ENCODE measurements around the gene PTGIR. TPM values are rescaled to one million over a fixed set of nuclear protein-coding genes. Genes with fewer than 3 reads are reported as not detected.

Gene PTGIR
- total and polyA plus RNA-seq, 4 donors, result 7.8 to 37.0 (median 11.4) TPM

DNA sequence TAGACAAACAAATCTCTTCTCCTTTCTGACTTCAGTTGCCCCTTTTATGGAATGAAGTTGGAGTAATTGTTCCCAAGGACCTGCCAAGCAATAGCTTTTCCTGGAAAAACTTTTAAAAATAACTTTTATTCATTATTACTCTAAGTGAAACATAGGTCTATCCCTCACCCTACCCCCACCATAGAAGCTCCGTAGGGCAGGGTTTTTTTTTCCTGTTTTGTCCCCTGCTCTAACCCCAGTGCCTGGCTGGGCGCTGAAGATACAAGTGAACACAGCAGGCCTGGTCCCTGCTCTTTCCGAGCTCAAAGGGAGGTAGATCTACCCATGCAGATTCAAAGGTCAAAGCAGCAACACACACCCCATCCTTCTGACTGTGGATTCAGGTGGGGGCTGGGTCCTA, 19.8 kb upstream of the PTGIR start:
- H3K36me3 ChIP-seq (ENCODE audit: control insufficient read depth in 4 of 4, insufficient read depth in 4 of 4, low read length in 4 of 4), result peaks cover 0 to 12% (median 7%) of the 10 kb centered on the region in 4 donors
- WGBS, 2 donors, result 51 to 72% methylated on average over 3 of the region's 3 CpGs
- ATAC-seq (ENCODE audit: insufficient read depth, low FRiP score) (no peak), DNase-seq (no peak)
- no peak overlapping the region for H3K27ac ChIP-seq (ENCODE audit: low read depth in 1 of 2, low read length in 1 of 2)
- no peak overlapping the region for H3K9ac ChIP-seq (ENCODE audit: insufficient read depth in 1 of 2, low read length in 2 of 2)
- peaks cover 0 to 17% (median 4%) of the 10 kb centered on the region in 5 donors for H3K4me1 ChIP-seq (ENCODE audit: control insufficient read depth in 5 of 5, insufficient read depth in 5 of 5, low read length in 5 of 5)
- TF ChIP-seq, protein P1, sequence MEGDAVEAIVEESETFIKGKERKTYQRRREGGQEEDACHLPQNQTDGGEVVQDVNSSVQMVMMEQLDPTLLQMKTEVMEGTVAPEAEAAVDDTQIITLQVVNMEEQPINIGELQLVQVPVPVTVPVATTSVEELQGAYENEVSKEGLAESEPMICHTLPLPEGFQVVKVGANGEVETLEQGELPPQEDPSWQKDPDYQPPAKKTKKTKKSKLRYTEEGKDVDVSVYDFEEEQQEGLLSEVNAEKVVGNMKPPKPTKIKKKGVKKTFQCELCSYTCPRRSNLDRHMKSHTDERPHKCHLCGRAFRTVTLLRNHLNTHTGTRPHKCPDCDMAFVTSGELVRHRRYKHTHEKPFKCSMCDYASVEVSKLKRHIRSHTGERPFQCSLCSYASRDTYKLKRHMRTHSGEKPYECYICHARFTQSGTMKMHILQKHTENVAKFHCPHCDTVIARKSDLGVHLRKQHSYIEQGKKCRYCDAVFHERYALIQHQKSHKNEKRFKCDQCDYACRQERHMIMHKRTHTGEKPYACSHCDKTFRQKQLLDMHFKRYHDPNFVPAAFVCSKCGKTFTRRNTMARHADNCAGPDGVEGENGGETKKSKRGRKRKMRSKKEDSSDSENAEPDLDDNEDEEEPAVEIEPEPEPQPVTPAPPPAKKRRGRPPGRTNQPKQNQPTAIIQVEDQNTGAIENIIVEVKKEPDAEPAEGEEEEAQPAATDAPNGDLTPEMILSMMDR (IDR thresholded peaks at IDR 0.05; ENCODE audit: control extremely low read depth, extremely low read depth), result no peak
- H3K4me3 ChIP-seq, result no peak overlapping the region
- peaks cover 0 to 12% (median 1%) of the 10 kb centered on the region in 4 donors for H3K9me3 ChIP-seq (ENCODE audit: control insufficient read depth in 4 of 4, insufficient read depth in 3 of 4, low read length in 3 of 4)
- peaks cover 0 to 22% (median 3%) of the 10 kb centered on the region in 3 donors for H3K27me3 ChIP-seq (ENCODE audit: control insufficient read depth in 3 of 3, insufficient read depth in 3 of 3, low read length in 2 of 3)

DNA sequence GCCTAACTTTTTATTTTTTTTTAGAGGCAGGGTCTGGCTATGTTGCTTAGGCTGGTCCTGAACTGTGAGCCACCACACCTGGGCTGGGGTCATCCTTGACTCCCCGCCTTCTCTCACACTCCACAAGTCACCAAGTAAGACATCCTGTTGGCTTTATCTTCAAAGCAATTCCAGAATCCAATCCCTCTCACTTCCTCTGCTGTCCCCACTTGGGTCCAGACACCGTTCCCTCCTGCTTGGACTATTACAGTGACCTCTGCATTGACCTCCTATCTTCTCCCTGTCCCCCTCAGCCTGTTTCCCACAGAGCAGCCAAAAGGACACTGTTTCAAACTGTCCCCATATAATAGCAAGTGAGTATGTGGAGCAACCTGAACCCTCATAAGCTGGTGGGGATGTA, 15.8 kb upstream of the PTGIR start:
- WGBS, 2 donors, result 63 to 77% methylated on average over 2 of the region's 2 CpGs
- peak overlapping the region in 1 of 2 donors; percentile 58 for H3K9ac ChIP-seq (ENCODE audit: insufficient read depth in 1 of 2, low read length in 2 of 2)
- H3K27ac ChIP-seq (ENCODE audit: low read depth in 1 of 2, low read length in 1 of 2), result no peak overlapping the region
- no peaks in the 10 kb centered on the region for H3K36me3 ChIP-seq (ENCODE audit: control insufficient read depth in 4 of 4, insufficient read depth in 4 of 4, low read length in 4 of 4)
- no peaks in the 10 kb centered on the region for H3K9me3 ChIP-seq (ENCODE audit: control insufficient read depth in 4 of 4, insufficient read depth in 3 of 4, low read length in 3 of 4)
- ATAC-seq (ENCODE audit: insufficient read depth, low FRiP score), result no peak
- peak in 1 of 3 donors; percentile 70 for DNase-seq
- peaks cover 0 to 27% (median 7%) of the 10 kb centered on the region in 3 donors for H3K27me3 ChIP-seq (ENCODE audit: control insufficient read depth in 3 of 3, insufficient read depth in 3 of 3, low read length in 2 of 3)
- peaks cover 0 to 41% (median 8%) of the 10 kb centered on the region in 5 donors for H3K4me1 ChIP-seq (ENCODE audit: control insufficient read depth in 5 of 5, insufficient read depth in 5 of 5, low read length in 5 of 5)
- H3K4me3 ChIP-seq, result no peak overlapping the region
- TF ChIP-seq, protein P1 (IDR thresholded peaks at IDR 0.05; ENCODE audit: control extremely low read depth, extremely low read depth), result no peak

- peaks cover 0 to 42% (median 13%) of the 10 kb centered on the region in 5 donors for H3K4me1 ChIP-seq (ENCODE audit: control insufficient read depth in 5 of 5, insufficient read depth in 5 of 5, low read length in 5 of 5)
- ATAC-seq (ENCODE audit: insufficient read depth, low FRiP score) (no peak), DNase-seq (peak; percentile 98 to 99 (median 99))
- H3K9ac ChIP-seq (ENCODE audit: insufficient read depth in 1 of 2, low read length in 2 of 2), result peak overlapping the region in 1 of 2 donors; percentile 79
- peaks cover 0 to 29% (median 7%) of the 10 kb centered on the region in 3 donors for H3K27me3 ChIP-seq (ENCODE audit: control insufficient read depth in 3 of 3, insufficient read depth in 3 of 3, low read length in 2 of 3)
- H3K27ac ChIP-seq (ENCODE audit: low read depth in 1 of 2, low read length in 1 of 2), result peak overlapping the region in 1 of 2 donors; percentile 44
- no peak overlapping the region for H3K4me3 ChIP-seq
- WGBS, 2 donors, result 7 to 8% methylated on average over 30 to 49 of the region's 49 CpGs
- TF ChIP-seq, protein P1 (IDR thresholded peaks at IDR 0.05; ENCODE audit: control extremely low read depth, extremely low read depth), result no peak
- H3K9me3 ChIP-seq (ENCODE audit: control insufficient read depth in 4 of 4, insufficient read depth in 3 of 4, low read length in 3 of 4), result no peaks in the 10 kb centered on the region
- no peaks in the 10 kb centered on the region for H3K36me3 ChIP-seq (ENCODE audit: control insufficient read depth in 4 of 4, insufficient read depth in 4 of 4, low read length in 4 of 4)
Measured at GRCh38 chr19:46639358-46640182, 14.7 kb upstream of the PTGIR start.
